ENCODE data around the gene NAV3. TPM values are rescaled to one million over a fixed set of nuclear protein-coding genes. Genes with fewer than 3 reads are reported as not detected.

NAV3 gene
- total RNA-seq, 2 experiments from 2014 or later, result not detected

DNA sequence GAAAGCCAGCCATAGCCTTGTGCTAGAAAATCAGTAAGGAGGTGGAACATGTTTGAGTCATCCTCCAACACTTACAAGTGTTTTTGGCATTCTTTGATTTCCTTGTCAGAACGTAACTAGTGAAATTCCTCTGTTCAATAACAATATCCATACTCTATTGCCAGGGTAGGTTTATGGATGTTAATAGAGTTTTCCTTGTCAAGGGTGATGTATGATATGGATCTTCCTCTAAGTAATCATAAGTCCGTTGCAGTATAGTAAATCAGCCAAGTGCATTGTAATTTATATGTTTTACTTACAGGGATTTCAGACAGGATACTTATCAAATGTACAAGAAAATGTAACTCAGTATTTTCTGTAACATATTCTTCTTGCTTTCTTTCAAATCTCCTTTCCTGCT is 19.4 kb downstream of the NAV3 start:
- no peak overlapping the region for H3K27ac Mint-ChIP-seq
- CTCF ChIA-PET, result no interaction called here
- no peak for ATAC-seq

DNA sequence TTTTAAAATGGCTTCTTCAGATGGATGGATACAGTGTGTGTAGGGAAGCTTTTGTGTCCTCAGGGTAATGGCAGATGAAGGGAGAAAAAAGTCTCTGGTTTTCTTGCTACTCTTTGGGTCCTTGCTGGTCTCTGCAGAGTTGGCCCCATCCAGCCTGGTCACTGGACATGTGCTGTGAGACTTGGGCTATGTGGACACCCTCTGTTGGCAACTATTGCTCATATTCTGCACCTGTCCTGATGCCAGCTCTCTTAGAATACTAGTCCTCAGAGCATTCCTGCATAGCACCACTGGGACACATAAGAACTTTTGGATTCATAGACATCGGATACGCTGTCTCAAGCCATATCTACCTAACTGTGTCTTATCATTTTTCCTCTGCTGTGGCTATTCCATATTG is 20.0 kb downstream of the NAV3 start:
- Mint-ChIP-seq H3K36me3 (ENCODE audit: low read depth) (no peaks in the 10 kb centered on the region), H3K4me1 (ENCODE audit: low read depth) (no peaks in the 10 kb centered on the region), H3K4me3 (no peak overlapping the region), H3K27me3 (ENCODE audit: low read depth) (no peaks in the 10 kb centered on the region), H3K9me3 (ENCODE audit: insufficient read depth) (no peaks in the 10 kb centered on the region), H3K27ac (no peak overlapping the region)
- ChIA-PET CTCF (no interaction called here), POLR2A (no interaction called here)
- no peak for ATAC-seq
- no peak for DNase-seq

More for the DNA sequence above, 19.4 kb downstream of the NAV3 start:
- Mint-ChIP-seq H3K27me3 (ENCODE audit: low read depth) (no peaks in the 10 kb centered on the region), H3K9me3 (ENCODE audit: insufficient read depth) (no peaks in the 10 kb centered on the region), H3K36me3 (ENCODE audit: low read depth) (no peaks in the 10 kb centered on the region), H3K4me3 (no peak overlapping the region), H3K4me1 (ENCODE audit: low read depth) (no peaks in the 10 kb centered on the region)
- DNase-seq, result no peak
- POLR2A ChIA-PET, result no interaction called here

DNA sequence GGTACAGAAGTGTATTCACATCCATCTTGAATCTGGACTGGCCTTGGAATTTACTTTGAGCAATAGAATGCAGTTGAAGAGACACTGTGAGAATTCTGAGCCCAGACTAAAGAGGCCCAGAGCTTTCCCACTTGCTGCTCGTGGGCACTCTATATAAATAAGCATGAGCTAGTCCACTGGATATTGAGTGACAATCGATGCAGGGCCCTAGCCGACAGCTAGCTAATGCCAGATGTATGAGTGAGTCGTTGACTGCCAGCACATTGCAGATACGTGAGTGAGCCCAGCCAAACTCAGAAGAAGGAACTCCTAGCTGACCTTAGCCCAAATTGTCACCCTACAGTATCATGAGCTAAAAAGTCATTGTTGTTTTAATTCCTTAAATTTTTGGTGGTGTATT is 24.9 kb downstream of the NAV3 start:
- H3K4me1 Mint-ChIP-seq (ENCODE audit: low read depth), result no peaks in the 10 kb centered on the region
- H3K27me3 Mint-ChIP-seq (ENCODE audit: low read depth), result no peaks in the 10 kb centered on the region
- ATAC-seq (no peak), DNase-seq (no peak)
- no peak overlapping the region for H3K4me3 Mint-ChIP-seq
- H3K9me3 Mint-ChIP-seq (ENCODE audit: insufficient read depth), result no peaks in the 10 kb centered on the region
- CTCF ChIA-PET, result no interaction called here
- POLR2A ChIA-PET, result no interaction called here
- no peaks in the 10 kb centered on the region for H3K36me3 Mint-ChIP-seq (ENCODE audit: low read depth)
- no peak overlapping the region for H3K27ac Mint-ChIP-seq

DNA sequence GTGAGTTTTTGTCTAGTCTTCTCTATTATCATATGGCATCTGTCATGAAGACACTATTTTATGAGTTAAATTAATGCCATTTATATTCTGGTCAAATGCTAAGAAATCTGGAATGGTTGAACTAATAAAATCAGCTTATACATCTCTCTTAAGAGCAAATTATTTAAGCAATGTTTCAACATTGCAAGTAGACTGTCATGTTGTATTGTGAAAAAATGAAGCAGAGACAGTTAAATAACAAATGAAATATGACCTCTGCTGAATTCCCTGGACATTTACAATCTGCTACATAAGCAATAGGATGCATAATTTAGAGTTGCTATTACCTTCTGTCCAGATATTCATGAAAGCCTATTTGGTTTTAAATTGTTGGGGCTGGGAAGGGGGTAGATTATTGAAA is 30.6 kb downstream of the NAV3 start:
- ATAC-seq, result no peak

DNA sequence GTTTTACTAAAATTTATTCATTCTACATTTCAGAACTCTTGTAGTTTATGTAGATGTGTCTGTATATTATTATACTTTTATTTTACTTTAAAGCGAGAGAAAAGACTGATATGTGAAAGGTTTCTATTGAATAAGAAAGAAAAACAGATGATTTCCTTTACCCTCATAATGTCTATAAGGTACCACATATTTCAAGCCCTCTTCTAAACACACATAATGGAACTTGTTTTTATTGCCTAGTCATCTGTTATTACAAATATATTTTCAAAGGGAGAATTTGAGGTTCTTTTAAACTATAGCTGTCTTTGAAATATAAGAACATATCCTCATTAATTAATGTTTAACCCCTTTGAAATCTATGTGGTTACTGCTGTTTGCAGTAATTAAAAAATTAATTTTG is 34.5 kb downstream of the NAV3 start:
- ATAC-seq (no peak), DNase-seq (no peak)
- no peaks in the 10 kb centered on the region for H3K36me3 Mint-ChIP-seq (ENCODE audit: low read depth)
- POLR2A ChIA-PET, result no interaction called here
- H3K4me1 Mint-ChIP-seq (ENCODE audit: low read depth), result no peaks in the 10 kb centered on the region
- CTCF ChIA-PET, result no interaction called here
- no peaks in the 10 kb centered on the region for H3K9me3 Mint-ChIP-seq (ENCODE audit: insufficient read depth)
- H3K4me3 Mint-ChIP-seq, result no peak overlapping the region
- no peaks in the 10 kb centered on the region for H3K27me3 Mint-ChIP-seq (ENCODE audit: low read depth)
- no peak overlapping the region for H3K27ac Mint-ChIP-seq

More for the DNA sequence above, 30.6 kb downstream of the NAV3 start:
- Mint-ChIP-seq H3K27ac (no peak overlapping the region), H3K4me3 (no peak overlapping the region), H3K36me3 (ENCODE audit: low read depth) (no peaks in the 10 kb centered on the region), H3K27me3 (ENCODE audit: low read depth) (no peaks in the 10 kb centered on the region), H3K4me1 (ENCODE audit: low read depth) (no peaks in the 10 kb centered on the region), H3K9me3 (ENCODE audit: insufficient read depth) (no peaks in the 10 kb centered on the region)
- POLR2A ChIA-PET, result no interaction called here
- CTCF ChIA-PET, result no interaction called here
- DNase-seq, result no peak

DNA sequence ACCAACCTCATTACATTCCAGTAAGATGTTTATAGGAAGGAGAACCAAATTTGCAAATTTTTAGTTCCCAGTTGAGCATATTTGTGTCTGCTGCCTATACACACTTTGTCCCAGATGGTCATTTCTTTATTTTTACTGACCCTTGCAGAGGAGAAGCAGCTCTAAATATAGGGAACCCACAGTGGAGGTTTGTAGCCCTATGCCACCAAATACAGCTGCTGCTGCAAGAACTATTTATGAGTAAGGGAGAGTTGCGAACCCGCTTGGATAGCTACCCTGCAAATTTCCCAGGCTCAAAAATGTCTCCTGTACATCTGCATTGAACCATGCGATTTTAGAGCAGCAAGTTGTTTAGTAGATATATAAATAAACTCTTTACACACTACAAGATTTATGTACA is 48.2 kb downstream of the NAV3 start:
- CTCF ChIA-PET, result no interaction called here
- DNase-seq, result no peak
- POLR2A ChIA-PET, result no interaction called here
- Mint-ChIP-seq H3K36me3 (ENCODE audit: low read depth) (no peaks in the 10 kb centered on the region), H3K4me3 (no peak overlapping the region), H3K9me3 (ENCODE audit: insufficient read depth) (peaks cover 3% of the 10 kb centered on the region), H3K4me1 (ENCODE audit: low read depth) (no peaks in the 10 kb centered on the region), H3K27ac (no peak overlapping the region), H3K27me3 (ENCODE audit: low read depth) (no peaks in the 10 kb centered on the region)
- no peak for ATAC-seq

DNA sequence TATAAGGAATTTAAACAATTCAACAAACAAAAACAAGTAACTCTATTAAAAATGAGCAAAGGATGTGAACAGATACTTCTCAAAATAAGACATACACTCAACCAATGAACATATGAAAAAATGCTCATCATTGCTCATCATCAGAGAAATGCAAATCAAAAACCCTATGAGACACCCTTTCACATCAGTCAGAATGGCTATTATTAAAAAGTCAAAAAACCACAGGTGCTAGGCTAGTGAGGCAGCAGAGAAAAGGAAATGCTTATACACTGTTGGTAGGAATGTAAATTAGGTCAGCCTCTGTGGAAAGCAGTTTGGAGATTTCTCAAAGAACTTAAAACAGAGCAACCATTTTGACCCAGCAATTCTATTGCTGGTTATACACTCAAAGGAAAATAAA is 52.0 kb downstream of the NAV3 start:
- peaks cover 7% of the 10 kb centered on the region for H3K9me3 Mint-ChIP-seq (ENCODE audit: insufficient read depth)
- DNase-seq (no peak), ATAC-seq (no peak)
- CTCF ChIA-PET, result no interaction called here
- no peaks in the 10 kb centered on the region for H3K36me3 Mint-ChIP-seq (ENCODE audit: low read depth)
- H3K27me3 Mint-ChIP-seq (ENCODE audit: low read depth), result no peaks in the 10 kb centered on the region
- no peaks in the 10 kb centered on the region for H3K4me1 Mint-ChIP-seq (ENCODE audit: low read depth)
- no peak overlapping the region for H3K27ac Mint-ChIP-seq
- H3K4me3 Mint-ChIP-seq, result no peak overlapping the region
- POLR2A ChIA-PET, result no interaction called here

DNA sequence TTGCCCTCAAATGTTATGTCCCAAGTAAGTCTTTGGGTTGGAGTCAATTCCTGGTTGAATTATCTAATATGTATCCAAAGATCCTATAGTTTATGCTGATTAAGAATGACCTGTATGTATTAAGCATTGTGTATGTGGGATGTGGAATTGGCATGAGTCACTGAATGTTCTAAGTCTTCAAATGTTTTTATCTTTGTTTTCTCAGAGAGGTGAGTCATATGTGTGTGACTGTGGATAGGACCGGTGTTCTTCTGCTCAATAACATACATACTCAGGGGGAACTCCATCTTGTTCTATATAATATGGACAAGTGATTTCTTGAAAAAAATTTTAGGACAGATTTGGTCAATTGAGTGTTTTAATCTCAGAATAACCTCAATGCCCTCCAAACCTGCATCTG is 57.9 kb downstream of the NAV3 start:
- ChIA-PET POLR2A (no interaction called here), CTCF (no interaction called here)
- no peaks in the 10 kb centered on the region for H3K36me3 Mint-ChIP-seq (ENCODE audit: low read depth)
- ATAC-seq (no peak), DNase-seq (no peak)
- no peak overlapping the region for H3K4me3 Mint-ChIP-seq
- H3K4me1 Mint-ChIP-seq (ENCODE audit: low read depth), result no peaks in the 10 kb centered on the region
- no peaks in the 10 kb centered on the region for H3K27me3 Mint-ChIP-seq (ENCODE audit: low read depth)
- peaks cover 5% of the 10 kb centered on the region for H3K9me3 Mint-ChIP-seq (ENCODE audit: insufficient read depth)
- H3K27ac Mint-ChIP-seq, result no peak overlapping the region

DNA sequence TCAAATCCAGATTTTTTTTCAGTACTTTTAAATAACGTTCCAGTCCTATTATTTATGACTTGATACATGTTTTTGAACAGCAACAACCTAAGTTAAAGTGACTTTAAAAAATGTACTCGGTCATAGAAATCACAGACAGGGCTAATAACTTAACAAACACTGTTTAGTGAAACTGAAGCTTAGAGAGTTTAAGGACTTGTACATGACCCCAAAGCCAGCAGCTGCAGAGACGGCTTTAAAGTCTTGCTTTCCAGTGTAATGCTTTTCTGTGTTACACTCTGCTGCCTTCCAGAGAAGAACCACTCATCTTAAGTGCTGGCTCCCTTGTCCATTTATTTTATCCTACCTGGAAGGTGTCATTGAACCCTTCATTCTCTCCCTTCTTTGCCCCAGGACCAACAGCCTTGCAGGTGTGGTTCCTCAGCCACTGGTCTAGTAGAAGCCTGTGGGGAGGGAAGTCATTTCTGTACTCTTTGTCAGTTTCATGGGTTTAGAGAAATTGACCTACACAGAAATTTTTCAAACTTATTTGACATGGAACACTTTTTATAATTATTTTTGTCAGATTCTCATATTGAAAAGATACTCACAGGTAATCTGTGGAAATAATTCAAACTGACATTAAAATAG is 60.9 kb downstream of the NAV3 start:
- Mint-ChIP-seq H3K27ac (no peak overlapping the region), H3K4me3 (no peak overlapping the region)
- POLR2A ChIA-PET, result no interaction called here

DNA sequence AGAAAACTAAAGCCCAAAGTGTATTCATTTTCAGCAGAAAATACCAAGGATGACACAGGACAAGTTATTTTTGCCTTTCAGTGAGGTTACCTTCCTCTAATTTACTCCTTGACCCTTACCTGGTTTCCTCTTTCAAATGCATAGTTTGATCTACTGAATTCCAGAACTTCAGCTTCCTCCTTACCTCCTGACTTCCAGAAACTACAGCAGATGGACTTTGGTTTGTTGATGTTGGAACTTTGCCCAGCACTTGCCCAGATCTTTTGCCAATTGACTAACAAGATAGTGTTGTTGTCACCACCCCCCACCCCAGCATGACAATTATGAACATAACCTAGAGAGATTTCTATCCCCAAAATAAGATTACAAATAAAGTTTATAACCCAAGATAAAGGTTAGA is 63.2 kb downstream of the NAV3 start:
- Mint-ChIP-seq H3K27ac (no peak overlapping the region), H3K27me3 (ENCODE audit: low read depth) (no peaks in the 10 kb centered on the region), H3K4me1 (ENCODE audit: low read depth) (no peaks in the 10 kb centered on the region), H3K36me3 (ENCODE audit: low read depth) (no peaks in the 10 kb centered on the region), H3K4me3 (no peak overlapping the region), H3K9me3 (ENCODE audit: insufficient read depth) (no peaks in the 10 kb centered on the region)
- POLR2A ChIA-PET, result no interaction called here
- no peak for DNase-seq
- ATAC-seq, result no peak
- CTCF ChIA-PET, result no interaction called here

More for the DNA sequence above, 60.9 kb downstream of the NAV3 start:
- no peaks in the 10 kb centered on the region for H3K36me3 Mint-ChIP-seq (ENCODE audit: low read depth)
- ATAC-seq (no peak), DNase-seq (no peak)
- CTCF ChIA-PET, result no interaction called here
- H3K9me3 Mint-ChIP-seq (ENCODE audit: insufficient read depth), result peaks cover 3% of the 10 kb centered on the region
- no peaks in the 10 kb centered on the region for H3K27me3 Mint-ChIP-seq (ENCODE audit: low read depth)
- no peaks in the 10 kb centered on the region for H3K4me1 Mint-ChIP-seq (ENCODE audit: low read depth)

DNA sequence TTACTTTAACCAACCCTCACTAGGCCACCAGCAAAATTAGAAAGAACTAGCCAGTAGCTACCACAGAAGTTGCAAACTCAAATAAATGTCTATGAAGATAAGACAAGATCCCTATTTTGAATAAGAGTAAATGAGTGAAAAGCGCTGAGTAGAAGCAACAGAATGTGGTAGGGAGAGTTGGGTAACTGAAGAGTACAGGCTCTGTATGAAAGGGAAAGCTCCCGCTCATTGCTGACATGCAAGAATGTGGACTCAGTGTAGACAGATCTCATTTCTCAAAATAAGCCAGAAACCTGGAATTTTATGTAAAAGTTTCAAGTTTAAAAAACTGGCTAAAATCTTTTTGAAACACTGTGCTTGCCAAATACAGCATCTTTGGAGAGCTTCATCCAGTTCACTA is 63.9 kb downstream of the NAV3 start:
- Mint-ChIP-seq H3K4me1 (ENCODE audit: low read depth) (no peaks in the 10 kb centered on the region), H3K4me3 (no peak overlapping the region), H3K27ac (no peak overlapping the region), H3K9me3 (ENCODE audit: insufficient read depth) (no peaks in the 10 kb centered on the region), H3K36me3 (ENCODE audit: low read depth) (no peaks in the 10 kb centered on the region), H3K27me3 (ENCODE audit: low read depth) (no peaks in the 10 kb centered on the region)
- POLR2A ChIA-PET, result no interaction called here
- DNase-seq (no peak), ATAC-seq (no peak)
- CTCF ChIA-PET, result no interaction called here

DNA sequence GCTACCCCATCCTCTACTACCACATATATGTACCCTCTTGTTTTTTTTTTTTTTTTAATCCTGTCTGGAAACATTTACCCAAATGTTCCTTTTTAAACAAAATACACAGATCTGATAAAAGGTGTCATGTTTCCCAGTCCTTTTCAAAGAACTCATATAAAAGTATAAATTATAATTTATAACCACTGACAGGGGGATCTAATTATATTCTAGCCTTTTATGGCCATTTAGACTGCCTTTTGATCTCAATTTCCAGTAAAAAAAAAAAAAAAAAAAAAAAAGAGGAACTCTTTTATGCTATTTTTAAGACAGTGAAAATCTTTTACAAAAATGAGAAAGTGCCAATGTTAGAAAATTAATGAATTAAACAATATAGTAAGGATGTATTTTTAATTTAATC is 65.0 kb downstream of the NAV3 start:
- no peak for DNase-seq
- Mint-ChIP-seq H3K9me3 (ENCODE audit: insufficient read depth) (no peaks in the 10 kb centered on the region), H3K4me3 (no peak overlapping the region), H3K36me3 (ENCODE audit: low read depth) (no peaks in the 10 kb centered on the region), H3K27me3 (ENCODE audit: low read depth) (no peaks in the 10 kb centered on the region), H3K4me1 (ENCODE audit: low read depth) (no peaks in the 10 kb centered on the region), H3K27ac (no peak overlapping the region)
- no peak for ATAC-seq
- ChIA-PET CTCF (no interaction called here), POLR2A (no interaction called here)

DNA sequence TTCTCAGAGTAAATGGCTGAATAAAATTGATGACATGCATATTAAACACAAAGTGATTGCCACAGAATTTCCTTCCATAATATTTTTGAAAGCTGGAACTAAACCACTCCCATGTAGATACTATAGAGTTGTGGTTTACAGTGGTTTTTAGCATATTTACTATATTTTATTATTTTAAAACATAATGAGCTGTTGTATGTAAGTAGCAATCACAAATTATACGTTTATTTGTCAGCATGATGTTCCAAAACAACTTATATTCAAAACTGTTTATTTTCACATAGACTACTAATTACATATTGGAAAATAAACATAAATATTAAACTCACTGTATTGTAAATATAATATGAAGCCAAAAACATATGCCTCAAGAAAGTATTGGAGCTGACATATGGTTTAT is 77.2 kb downstream of the NAV3 start:
- no peaks in the 10 kb centered on the region for H3K27me3 Mint-ChIP-seq (ENCODE audit: low read depth)
- peaks cover 11% of the 10 kb centered on the region for H3K9me3 Mint-ChIP-seq (ENCODE audit: insufficient read depth)
- no peak for ATAC-seq
- H3K27ac Mint-ChIP-seq, result no peak overlapping the region
- POLR2A ChIA-PET, result no interaction called here
- H3K4me3 Mint-ChIP-seq, result no peak overlapping the region
- DNase-seq, result no peak
- H3K36me3 Mint-ChIP-seq (ENCODE audit: low read depth), result no peaks in the 10 kb centered on the region
- CTCF ChIA-PET, result no interaction called here
- no peaks in the 10 kb centered on the region for H3K4me1 Mint-ChIP-seq (ENCODE audit: low read depth)

Measured in activated CD8-positive, alpha-beta T cell treated with anti-CD3 and anti-CD28 coated beads, Interleukin-2, amount 10 ng/mL, durations not matched to agents 7 days and 5 days (primary cell).